Mesendoderm (in vitro differentiated cells): ENCODE measurements around the gene PTER.

ENCODE experiments used
- DNase-seq: peaks from one replicate; pipeline ENCODE4 v3.0.0; 2013
- H2AK5ac ChIP-seq: 2 replicates; pipeline ENCODE4 v1.6.1; 2013; ENCODE audit warnings: low read length, inconsistent platforms
- H2BK120ac ChIP-seq: 2 replicates; pipeline ENCODE4 v1.6.1; 2013; ENCODE audit warnings: low read depth, mild to moderate bottlenecking, low read length, moderate library complexity, mixed read lengths
- H2BK15ac ChIP-seq: replicated peaks from 2 replicates; pipeline ENCODE4 v1.6.1; 2013; ENCODE audit warnings: low read depth, mild to moderate bottlenecking, moderate library complexity
- H2BK5ac ChIP-seq: 2 replicates; pipeline ENCODE4 v1.6.1; 2013; ENCODE audit warnings: low read length, inconsistent platforms
- H3K18ac ChIP-seq: 2 replicates; pipeline ENCODE4 v1.6.1; 2013; ENCODE audit warnings: mild to moderate bottlenecking, low read length, mixed read lengths
- H3K23ac ChIP-seq: one replicate; pipeline ENCODE4 v1.6.1; 2013; ENCODE audit warnings: low read length
- H3K27ac ChIP-seq: 2 replicates; pipeline ENCODE4 v1.5.1; 2013; ENCODE audit warnings: low read depth, mild to moderate bottlenecking, inconsistent platforms, low read length, moderate library complexity
- H3K27me3 ChIP-seq: 2 replicates; pipeline ENCODE4 v1.6.1; 2013; ENCODE audit warnings: low read length, control low read depth, mild to moderate bottlenecking, inconsistent platforms; ENCODE audit not compliant: insufficient read depth, poor library complexity
- H3K36me3 ChIP-seq: 2 replicates; pipeline ENCODE4 v1.6.1; 2013; ENCODE audit warnings: low read length, inconsistent platforms; ENCODE audit not compliant: control insufficient read depth, insufficient read depth
- H3K4ac ChIP-seq: one replicate; pipeline ENCODE4 v1.6.1; 2013; ENCODE audit warnings: low read depth, mild to moderate bottlenecking, low read length, moderate library complexity
- H3K4me1 ChIP-seq: 2 replicates; pipeline ENCODE4 v1.6.1; 2013; ENCODE audit warnings: low read depth, low read length, inconsistent platforms; ENCODE audit not compliant: control insufficient read depth
- H3K4me2 ChIP-seq: 2 replicates; pipeline ENCODE4 v1.6.1; 2013; ENCODE audit warnings: low read length
- H3K4me3 ChIP-seq: 2 replicates; pipeline ENCODE4 v1.5.1; 2013; ENCODE audit warnings: mild to moderate bottlenecking, low read length
- H3K56ac ChIP-seq: one replicate; pipeline ENCODE4 v1.6.1; 2013; ENCODE audit warnings: low read length
- H3K79me1 ChIP-seq: 2 replicates; pipeline ENCODE4 v1.6.1; 2013; ENCODE audit warnings: low read length, inconsistent platforms
- H3K79me2 ChIP-seq: 2 replicates; pipeline ENCODE4 v1.6.1; 2013; ENCODE audit warnings: mild to moderate bottlenecking, low read length; ENCODE audit not compliant: control insufficient read depth, insufficient read depth
- H3K9ac ChIP-seq: 2 replicates; pipeline ENCODE4 v1.6.1; 2013; ENCODE audit warnings: low read length, inconsistent platforms
- H4K5ac ChIP-seq: one replicate; pipeline ENCODE4 v1.6.1; 2013; ENCODE audit warnings: low read length
- H4K8ac ChIP-seq: one replicate; pipeline ENCODE4 v1.6.1; 2013; ENCODE audit warnings: low read depth, mild to moderate bottlenecking, control low read depth, low read length, moderate library complexity
- WGBS: extraction: QIAGEN DNeasy Blood & Tissue Kit; methylation state at CpG from one replicate; pipeline ENCODE4 v1.1.7; 2013; ENCODE audit warnings: low lambda C conversion rate, missing lambda C conversion rate; ENCODE audit not compliant: insufficient coverage; ENCODE audit errors: extremely low coverage; 5-methylcytosine and 5-hydroxymethylcytosine counted together

Gene PTER

GRCh38 chr10:16493884-16494536 is 57.2 kb downstream of the PTER start:
- no peak overlapping the region for H3K56ac ChIP-seq

GRCh38 chr10:16497911-16498310 is 61.1 kb downstream of the PTER start:
- WGBS, result no CpG with 5 or more reads among the region's 4 CpGs
- DNase-seq, result no peak

More at GRCh38 chr10:16493884-16494536, 57.2 kb downstream of the PTER start:
- no CpG with 5 or more reads among the region's 10 CpGs for WGBS
- H3K4ac ChIP-seq, result no peak overlapping the region
- no peak overlapping the region for H2AK5ac ChIP-seq
- H2BK5ac ChIP-seq, result no peak overlapping the region
- no peak overlapping the region for H4K8ac ChIP-seq
- H3K79me1 ChIP-seq, result no peaks in the 10 kb centered on the region
- no peak overlapping the region for H3K4me3 ChIP-seq
- H3K4me1 ChIP-seq, result no peaks in the 10 kb centered on the region
- H3K27me3 ChIP-seq, result no peaks in the 10 kb centered on the region
- H4K5ac ChIP-seq, result no peak overlapping the region
- DNase-seq, result no peak
- no peak overlapping the region for H3K27ac ChIP-seq
- no peak overlapping the region for H3K23ac ChIP-seq
- H2BK15ac ChIP-seq, result no peak overlapping the region
- H2BK120ac ChIP-seq, result no peak overlapping the region
- H3K36me3 ChIP-seq, result no peaks in the 10 kb centered on the region
- no peaks in the 10 kb centered on the region for H3K79me2 ChIP-seq
- H3K18ac ChIP-seq, result no peak overlapping the region
- H3K4me2 ChIP-seq, result no peak overlapping the region
- no peak overlapping the region for H3K9ac ChIP-seq

GRCh38 chr10:16505161-16505560 is 68.4 kb downstream of the PTER start:
- no peak for DNase-seq
- no peak overlapping the region for H4K8ac ChIP-seq
- no peaks in the 10 kb centered on the region for H3K36me3 ChIP-seq
- H3K27me3 ChIP-seq, result no peaks in the 10 kb centered on the region
- no peak overlapping the region for H3K4me3 ChIP-seq
- no peak overlapping the region for H3K23ac ChIP-seq
- H3K56ac ChIP-seq, result no peak overlapping the region
- H2AK5ac ChIP-seq, result no peak overlapping the region
- H3K27ac ChIP-seq, result no peak overlapping the region
- H3K9ac ChIP-seq, result no peak overlapping the region
- H3K79me1 ChIP-seq, result no peaks in the 10 kb centered on the region
- H2BK15ac ChIP-seq, result no peak overlapping the region
- no peak overlapping the region for H3K18ac ChIP-seq
- no peaks in the 10 kb centered on the region for H3K79me2 ChIP-seq
- H3K4me2 ChIP-seq, result no peak overlapping the region
- no CpG with 5 or more reads among the region's 1 CpG for WGBS
- no peak overlapping the region for H2BK5ac ChIP-seq
- no peak overlapping the region for H4K5ac ChIP-seq
- H3K4ac ChIP-seq, result no peak overlapping the region
- no peaks in the 10 kb centered on the region for H3K4me1 ChIP-seq
- H2BK120ac ChIP-seq, result no peak overlapping the region

More at GRCh38 chr10:16497911-16498310, 61.1 kb downstream of the PTER start:
- Histone ChIP-seq H3K18ac (no peak overlapping the region), H3K4ac (no peak overlapping the region), H3K56ac (no peak overlapping the region), H3K4me3 (no peak overlapping the region), H3K27ac (no peak overlapping the region), H2BK5ac (no peak overlapping the region), H3K36me3 (no peaks in the 10 kb centered on the region), H3K4me2 (no peak overlapping the region), H2BK15ac (no peak overlapping the region), H4K8ac (no peak overlapping the region), H2AK5ac (no peak overlapping the region), H3K79me1 (no peaks in the 10 kb centered on the region), H2BK120ac (no peak overlapping the region), H3K23ac (no peak overlapping the region), H3K4me1 (no peaks in the 10 kb centered on the region), H3K9ac (no peak overlapping the region), H3K27me3 (no peaks in the 10 kb centered on the region), H3K79me2 (no peaks in the 10 kb centered on the region), H4K5ac (no peak overlapping the region)

GRCh38 chr10:16509996-16510395 is 73.2 kb downstream of the PTER start:
- no peak overlapping the region for H3K27ac ChIP-seq

GRCh38 chr10:16510843-16511242 is 74.0 kb downstream of the PTER start:
- Histone ChIP-seq H3K4me2 (no peak overlapping the region), H2BK120ac (no peak overlapping the region), H3K4me1 (no peaks in the 10 kb centered on the region), H3K4me3 (no peak overlapping the region), H4K5ac (no peak overlapping the region), H3K27ac (no peak overlapping the region), H3K56ac (no peak overlapping the region), H2BK5ac (no peak overlapping the region), H4K8ac (no peak overlapping the region), H3K23ac (no peak overlapping the region), H3K79me2 (no peaks in the 10 kb centered on the region), H3K36me3 (no peaks in the 10 kb centered on the region), H3K4ac (no peak overlapping the region), H3K9ac (no peak overlapping the region), H3K27me3 (no peaks in the 10 kb centered on the region), H2AK5ac (no peak overlapping the region), H3K79me1 (no peaks in the 10 kb centered on the region), H2BK15ac (no peak overlapping the region), H3K18ac (no peak overlapping the region)
- no CpG with 5 or more reads among the region's 9 CpGs for WGBS
- no peak for DNase-seq

More at GRCh38 chr10:16509996-16510395, 73.2 kb downstream of the PTER start:
- H4K8ac ChIP-seq, result no peak overlapping the region
- H2BK120ac ChIP-seq, result no peak overlapping the region
- no peak overlapping the region for H3K56ac ChIP-seq
- H3K4ac ChIP-seq, result no peak overlapping the region
- no peaks in the 10 kb centered on the region for H3K79me1 ChIP-seq
- no peaks in the 10 kb centered on the region for H3K4me1 ChIP-seq
- no peak overlapping the region for H3K23ac ChIP-seq
- H3K36me3 ChIP-seq, result no peaks in the 10 kb centered on the region
- H2BK15ac ChIP-seq, result no peak overlapping the region
- no peak overlapping the region for H2AK5ac ChIP-seq
- no peak overlapping the region for H3K4me3 ChIP-seq
- H4K5ac ChIP-seq, result no peak overlapping the region
- H3K79me2 ChIP-seq, result no peaks in the 10 kb centered on the region
- WGBS, result no CpG with 5 or more reads among the region's 5 CpGs
- no peak overlapping the region for H3K9ac ChIP-seq
- no peak overlapping the region for H2BK5ac ChIP-seq
- H3K18ac ChIP-seq, result no peak overlapping the region
- H3K27me3 ChIP-seq, result no peaks in the 10 kb centered on the region
- DNase-seq, result no peak
- no peak overlapping the region for H3K4me2 ChIP-seq

GRCh38 chr10:16518822-16519221 is 82.0 kb downstream of the PTER start:
- Histone ChIP-seq H3K23ac (no peak overlapping the region), H3K79me1 (no peaks in the 10 kb centered on the region), H3K4ac (no peak overlapping the region), H4K8ac (no peak overlapping the region), H2BK15ac (no peak overlapping the region), H3K27ac (no peak overlapping the region), H3K4me3 (no peak overlapping the region), H3K4me2 (no peak overlapping the region), H3K27me3 (peaks cover 32% of the 10 kb centered on the region), H3K18ac (no peak overlapping the region), H3K56ac (no peak overlapping the region), H3K9ac (no peak overlapping the region), H3K79me2 (no peaks in the 10 kb centered on the region), H3K4me1 (no peaks in the 10 kb centered on the region), H4K5ac (no peak overlapping the region), H2AK5ac (no peak overlapping the region), H3K36me3 (no peaks in the 10 kb centered on the region), H2BK5ac (no peak overlapping the region), H2BK120ac (no peak overlapping the region)
- no CpG with 5 or more reads among the region's 4 CpGs for WGBS
- no peak for DNase-seq
